Measurements from ENCODE around the gene C1QTNF5. TPM values are rescaled to one million over a fixed set of nuclear protein-coding genes. Genes with fewer than 3 reads are reported as not detected.
A peak's percentile ranks its signal among the peaks of the same experiment; 100 is the strongest.

Gene C1QTNF5
- total RNA-seq, 4 donors from 2014 or later = 12.5 to 55.2 (median 34.1) TPM

- Histone ChIP-seq H3K27me3 (peaks cover 0 to under 1% of the 10 kb centered on the region in 2 donors), H3K27ac (peak overlapping the region in 3 of 4 donors; percentile 31 to 97 (median 96)), H3K9me3 (no peaks in the 10 kb centered on the region), H3K4me1 (peaks cover 0 to 100% (median 61%) of the 10 kb centered on the region in 4 donors), H3K36me3 (no peaks in the 10 kb centered on the region), H3K4me3 (no peak overlapping the region)
- WGBS, 2 donors = 84% methylated on average over 15 to 26 of the region's 26 CpGs
- TF ChIP-seq EP300 (IDR thresholded peaks at IDR 0.05) (no peak), POLR2A (IDR thresholded peaks at IDR 0.05) (no peak), CTCF (IDR thresholded peaks at IDR 0.05) (no peak)
- DNase-seq (ENCODE audit: low spot score in 2 of 2) = no peak
These were observed 31.8 kb upstream of the C1QTNF5 start for GRCh38 chr11:119372260-119373058.

GRCh38 chr11:119371778-119372182 lies 31.1 kb upstream of the C1QTNF5 start:
- Histone ChIP-seq H3K27me3 (peaks cover 0 to 3% of the 10 kb centered on the region in 2 donors), H3K9me3 (no peaks in the 10 kb centered on the region), H3K4me1 (peaks cover 0 to 100% (median 66%) of the 10 kb centered on the region in 4 donors), H3K4me3 (no peak overlapping the region), H3K36me3 (no peaks in the 10 kb centered on the region), H3K27ac (peak overlapping the region in 3 of 4 donors; percentile 31 to 96 (median 60))
- WGBS, 2 donors = 34 to 43% methylated on average over 8 of the region's 8 CpGs
- no peak for DNase-seq (ENCODE audit: low spot score in 2 of 2)
- peak in 4 of 5 experiments; percentile 11 to 29 (median 21) for TF ChIP-seq CTCF (IDR thresholded peaks at IDR 0.05)
- TF ChIP-seq POLR2A (IDR thresholded peaks at IDR 0.05) = no peak

- Histone ChIP-seq H3K27me3 (peaks cover 0 to 3% of the 10 kb centered on the region in 2 donors), H3K4me1 (peaks cover 0 to 100% (median 60%) of the 10 kb centered on the region in 4 donors), H3K27ac (peak overlapping the region in 3 of 4 donors; percentile 60 to 96 (median 74)), H3K9me3 (no peaks in the 10 kb centered on the region), H3K4me3 (no peak overlapping the region), H3K36me3 (no peaks in the 10 kb centered on the region)
- TF ChIP-seq EP300 (IDR thresholded peaks at IDR 0.05) (no peak), CTCF (IDR thresholded peaks at IDR 0.05) (no peak), POLR2A (IDR thresholded peaks at IDR 0.05) (no peak)
- DNase-seq (ENCODE audit: low spot score in 2 of 2) = no peak
- 67 to 69% methylated on average over 5 to 8 of the region's 8 CpGs for WGBS, 2 donors
These were observed 30.5 kb upstream of the C1QTNF5 start for GRCh38 chr11:119371067-119371601.

- Histone ChIP-seq H3K4me3 (no peak overlapping the region), H3K4me1 (peaks cover 0 to 96% (median 58%) of the 10 kb centered on the region in 4 donors), H3K27ac (peak overlapping the region in 3 of 4 donors; percentile 60 to 96 (median 74)), H3K9me3 (no peaks in the 10 kb centered on the region), H3K36me3 (no peaks in the 10 kb centered on the region), H3K27me3 (peaks cover 0 to 3% of the 10 kb centered on the region in 2 donors)
- 49 to 57% methylated on average over 8 of the region's 8 CpGs for WGBS, 2 donors
- TF ChIP-seq EP300 (IDR thresholded peaks at IDR 0.05) (peak in 1 of 2 donors; percentile 47), POLR2A (IDR thresholded peaks at IDR 0.05) (no peak)
- DNase-seq (ENCODE audit: low spot score in 2 of 2) = no peak
These were observed 29.9 kb upstream of the C1QTNF5 start for GRCh38 chr11:119370486-119371046.

GRCh38 chr11:119369132-119369925 lies 28.6 kb upstream of the C1QTNF5 start:
- H3K4me1 ChIP-seq = peaks cover 0 to 96% (median 56%) of the 10 kb centered on the region in 4 donors
- WGBS, 2 donors = 68 to 72% methylated on average over 13 of the region's 13 CpGs

More at GRCh38 chr11:119369132-119369925, 28.6 kb upstream of the C1QTNF5 start:
- H3K27me3 ChIP-seq = peaks cover 0 to 7% of the 10 kb centered on the region in 2 donors
- H3K4me3 ChIP-seq = no peak overlapping the region
- DNase-seq (ENCODE audit: low spot score in 2 of 2) = no peak
- no peaks in the 10 kb centered on the region for H3K9me3 ChIP-seq
- TF ChIP-seq CTCF (IDR thresholded peaks at IDR 0.05) (no peak), EP300 (IDR thresholded peaks at IDR 0.05) (no peak), POLR2A (IDR thresholded peaks at IDR 0.05) (no peak)
- H3K27ac ChIP-seq = peak overlapping the region; percentile 26 to 96 (median 60)
- no peaks in the 10 kb centered on the region for H3K36me3 ChIP-seq
